Measurements from ENCODE around the gene DEGS1. TPM values are rescaled to one million over a fixed set of nuclear protein-coding genes. Genes with fewer than 3 reads are reported as not detected.

The DEGS1 gene
- total and polyA plus RNA-seq, 2 experiments from 2014 or later = 45.7 to 67.9 TPM

GRCh38 chr1:224192082-224192788 is 9.2 kb downstream of the DEGS1 start:
- H3K4me1 Mint-ChIP-seq = peaks cover 4% of the 10 kb centered on the region
- TF ChIP-seq ZNF462 (CRISPR knock-in tag; IDR thresholded peaks at IDR 0.05) (no peak), EZH2 (IDR thresholded peaks at IDR 0.05; ENCODE audit: low read depth, unreplicated experiment) (no peak), NANOG (IDR thresholded peaks at IDR 0.05; ENCODE audit: borderline replicate concordance) (no peak), ZNF331 (CRISPR knock-in tag; IDR thresholded peaks at IDR 0.05; ENCODE audit: low read depth) (no peak), JUNB (IDR thresholded peaks at IDR 0.05; ENCODE audit: unreplicated experiment) (no peak), EZH2phosphoT487 (IDR thresholded peaks at IDR 0.05; ENCODE audit: unreplicated experiment) (no peak), CREB1 (CRISPR knock-in tag; IDR thresholded peaks at IDR 0.05; ENCODE audit: low read depth) (no peak), ZNF114 (CRISPR knock-in tag; IDR thresholded peaks at IDR 0.05) (no peak), POLR2AphosphoS5 (IDR thresholded peaks at IDR 0.05; ENCODE audit: low read depth) (no peak), CTCF (conservative IDR thresholded peaks at IDR 0.05; ENCODE audit: low read depth in 2 of 2) (no peak), ETS1 (IDR thresholded peaks at IDR 0.05) (no peak), STAT1 (IDR thresholded peaks at IDR 0.05; ENCODE audit: unreplicated experiment) (no peak), REST (IDR thresholded peaks at IDR 0.05; ENCODE audit: unreplicated experiment) (no peak)
- H3K79me2 ChIP-seq (replicated peaks; ENCODE audit: insufficient read depth) = peaks cover 50% of the 10 kb centered on the region
- no peaks in the 10 kb centered on the region for H3K27me3 ChIP-seq (ENCODE audit: insufficient read depth)
- no peaks in the 10 kb centered on the region for H3K9me2 ChIP-seq (ENCODE audit: insufficient read depth)
- H3K4me1 ChIP-seq (ENCODE audit: insufficient read depth) = no peaks in the 10 kb centered on the region
- DNase-seq (ENCODE audit: low spot score) (no peak), ATAC-seq (no peak)
- no peaks in the 10 kb centered on the region for H3K27me3 Mint-ChIP-seq (ENCODE audit: insufficient read depth, low read depth, poor library complexity)
- 0 out of 2 replicates have a peak overlapping the region, but pooled peaks have one; percentile 39 for H3K27ac ChIP-seq (ENCODE audit: low read depth)
- H2AFZ ChIP-seq = no peak overlapping the region
- no peaks in the 10 kb centered on the region for H3K9me3 Mint-ChIP-seq
- 0 out of 2 replicates have a peak, but pooled peaks cover 9% of the 10 kb centered on the region for H3F3A ChIP-seq (replicated peaks; ENCODE audit: low read depth)
- H3K27ac Mint-ChIP-seq = no peak overlapping the region
- peaks cover 34% of the 10 kb centered on the region for H3K36me3 Mint-ChIP-seq (ENCODE audit: low read depth)
- no peak overlapping the region for H3K4me2 ChIP-seq
- H3K4me3 ChIP-seq = no peak overlapping the region
- H4K20me1 ChIP-seq (replicated peaks; ENCODE audit: insufficient read depth) = peaks cover 15% of the 10 kb centered on the region; the same call in 1 of the 2 replicates
- no peak overlapping the region for H3K4me3 Mint-ChIP-seq
- H3K36me3 ChIP-seq (ENCODE audit: insufficient read depth) = no peaks in the 10 kb centered on the region

All from GM23338 (cell line).